ENCODE results near the gene PLAAT5. TPM values are rescaled to one million over a fixed set of nuclear protein-coding genes. Genes with fewer than 3 reads are reported as not detected.

Gene PLAAT5
- total RNA-seq, 1 experiment from 2014 or later = not detected

DNA sequence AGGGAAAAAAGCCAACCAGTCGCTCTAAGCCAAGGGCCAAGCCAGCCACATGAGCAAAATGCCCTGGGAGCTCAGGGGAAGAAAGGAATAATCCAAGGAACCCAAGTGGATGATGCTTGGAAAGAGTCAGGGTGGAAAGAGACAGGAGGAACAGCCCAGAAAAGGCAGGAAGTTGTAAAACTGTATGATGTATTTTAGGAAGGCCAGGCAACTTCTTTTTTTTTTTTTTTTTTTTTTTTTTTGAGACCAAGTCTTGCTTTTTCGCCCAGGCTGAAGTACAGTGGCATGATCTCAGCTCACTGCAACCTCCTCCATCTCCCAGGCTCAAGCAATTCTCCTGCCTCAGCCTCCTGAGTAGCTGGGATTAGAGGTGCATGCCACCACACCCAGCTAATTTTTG lies 16.5 kb upstream of the PLAAT5 start:
- no peaks in the 10 kb centered on the region for H3K9me3 ChIP-seq (ENCODE audit: insufficient read depth, low read depth)
- H3F3A ChIP-seq (ENCODE audit: insufficient read depth, low read depth) = no peaks in the 10 kb centered on the region
- H3K27me3 ChIP-seq (ENCODE audit: insufficient read depth, low read depth) = no peaks in the 10 kb centered on the region
- no peak overlapping the region for H3K4me3 ChIP-seq
- H3K79me2 ChIP-seq (ENCODE audit: low read depth) = no peaks in the 10 kb centered on the region
- no peak for DNase-seq
- ChIA-PET POLR2A (ENCODE audit: unreplicated experiment) (no interaction called here), CTCF (interaction anchor here (0.6 to 1.8 kb wide), 3 partner anchors 29 to 87 kb away, joined by 4 to 24 read pairs (median 7); no protein-coding TSS in a partner anchor)
- no peaks in the 10 kb centered on the region for H3K4me1 ChIP-seq (replicated peaks; ENCODE audit: insufficient read depth)
- no peak overlapping the region for H3K4me2 ChIP-seq
- BruUV-seq (replicated peaks) = no TSS peak
- H3K9me2 ChIP-seq (ENCODE audit: insufficient read depth) = no peaks in the 10 kb centered on the region
- H2AFZ ChIP-seq = no peak overlapping the region
- no peak overlapping the region for H3K27ac ChIP-seq
- TF ChIP-seq CTCF (conservative IDR thresholded peaks at IDR 0.05) = no peak
- no peaks in the 10 kb centered on the region for H3K36me3 ChIP-seq (ENCODE audit: low read depth)
- intact Hi-C loops (cut with micrococcal nuclease; ENCODE audit: unreplicated experiment) = no loop called here
- H4K20me1 ChIP-seq (ENCODE audit: insufficient read depth) = no peaks in the 10 kb centered on the region

DNA sequence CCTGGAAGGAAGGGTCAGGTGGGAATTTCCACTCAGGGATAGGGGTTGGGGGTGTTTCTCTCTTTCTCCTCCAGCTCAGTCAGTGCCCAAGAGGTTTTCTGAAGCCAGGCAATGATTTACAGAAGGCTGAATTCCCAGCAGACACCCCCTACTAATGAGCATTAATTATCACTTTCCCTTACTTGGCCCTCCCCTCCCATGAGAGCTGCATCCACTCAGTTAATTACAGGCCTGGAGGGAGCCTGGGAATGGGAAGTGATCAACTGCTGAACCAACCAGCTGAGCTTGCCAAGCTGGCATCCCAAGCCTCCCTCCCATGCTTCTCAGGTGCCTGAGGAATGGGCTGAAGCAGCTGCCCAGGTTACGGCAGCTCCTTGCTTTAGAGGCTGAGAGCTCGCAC lies 15.9 kb upstream of the PLAAT5 start:
- no peaks in the 10 kb centered on the region for H3K79me2 ChIP-seq (ENCODE audit: low read depth)
- no peaks in the 10 kb centered on the region for H3K4me1 ChIP-seq (replicated peaks; ENCODE audit: insufficient read depth)
- TF ChIP-seq EZH2 (IDR thresholded peaks at IDR 0.05; ENCODE audit: low read depth) (no peak), CTCF (conservative IDR thresholded peaks at IDR 0.05) (no peak)
- H3K27ac ChIP-seq = no peak overlapping the region
- no peaks in the 10 kb centered on the region for H4K20me1 ChIP-seq (ENCODE audit: insufficient read depth)
- H3K9me3 ChIP-seq (ENCODE audit: insufficient read depth, low read depth) = no peaks in the 10 kb centered on the region
- no TSS peak for BruUV-seq (replicated peaks)
- H3K36me3 ChIP-seq (ENCODE audit: low read depth) = no peaks in the 10 kb centered on the region
- CTCF ChIA-PET = interaction anchor here (0.7 to 1.8 kb wide), 3 partner anchors 25 to 66 kb away, joined by 3 to 24 read pairs (median 4); no protein-coding TSS in a partner anchor
- intact Hi-C loops (cut with micrococcal nuclease; ENCODE audit: unreplicated experiment) = no loop called here
- no peaks in the 10 kb centered on the region for H3F3A ChIP-seq (ENCODE audit: insufficient read depth, low read depth)
- H3K9me2 ChIP-seq (ENCODE audit: insufficient read depth) = no peaks in the 10 kb centered on the region
- H3K27me3 ChIP-seq (ENCODE audit: insufficient read depth, low read depth) = no peaks in the 10 kb centered on the region
- POLR2A ChIA-PET (ENCODE audit: unreplicated experiment) = no interaction called here
- H2AFZ ChIP-seq = no peak overlapping the region
- H3K4me3 ChIP-seq = no peak overlapping the region
- H3K4me2 ChIP-seq = no peak overlapping the region
- no peak for DNase-seq

DNA sequence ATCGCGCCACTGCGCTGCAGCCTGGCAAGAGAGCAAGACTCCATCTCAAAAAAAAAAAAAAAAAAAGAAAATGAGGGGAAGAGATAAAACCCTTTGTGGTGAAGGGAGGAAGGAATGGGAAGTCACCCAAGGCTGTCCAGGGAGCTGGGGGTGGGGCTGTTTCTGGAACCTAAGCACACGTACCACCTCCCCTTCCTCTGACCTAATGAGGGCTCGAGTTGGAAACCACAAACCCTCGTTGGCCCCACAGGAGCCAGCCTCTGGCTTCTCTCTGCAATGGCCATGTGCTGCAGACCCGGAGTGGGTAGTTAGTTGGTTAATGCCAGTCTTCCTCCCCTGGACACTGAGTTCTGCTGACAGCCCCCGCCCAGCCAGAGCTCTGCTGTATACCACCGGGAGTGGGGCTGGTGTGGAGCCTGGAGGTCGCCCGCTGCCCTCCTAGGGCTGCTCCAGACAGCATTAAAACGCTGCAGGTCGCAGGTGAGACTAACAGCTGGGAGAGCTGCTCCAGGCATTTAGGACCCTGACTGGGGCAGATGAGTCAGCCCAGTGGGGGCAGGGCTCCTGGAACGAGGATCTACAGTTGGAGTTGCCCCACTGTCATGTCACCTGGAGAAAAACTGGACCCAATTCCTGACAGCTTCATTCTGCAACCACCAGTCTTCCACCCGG lies 15.0 kb upstream of the PLAAT5 start, which contains the start of gene LGALS12:
LGALS12 (plus strand) TSS at position 228 of the 672 bp plus-strand sequence; CDS start at position 603, 375 bp downstream.
- H3K4me2 ChIP-seq = no peak within 1 kb of the TSS
- H3K9me2 ChIP-seq (ENCODE audit: insufficient read depth) = no peaks in the 10 kb centered on the region
- ChIA-PET CTCF (interaction anchor here (0.6 to 1.8 kb wide), 3 partner anchors 27 to 436 kb away, joined by 4 to 7 read pairs (median 4); no protein-coding TSS in a partner anchor), POLR2A (ENCODE audit: unreplicated experiment) (no interaction called here)
- no TSS peak for BruUV-seq (replicated peaks)
- no peaks in the 10 kb centered on the region for H4K20me1 ChIP-seq (ENCODE audit: insufficient read depth)
- intact Hi-C loops (cut with micrococcal nuclease; ENCODE audit: unreplicated experiment) = no loop called here
- H3K4me1 ChIP-seq (replicated peaks; ENCODE audit: insufficient read depth) = no peaks in the 10 kb centered on the region
- TF ChIP-seq EZH2 (IDR thresholded peaks at IDR 0.05; ENCODE audit: low read depth) = no peak
- no peak for TF ChIP-seq CTCF (conservative IDR thresholded peaks at IDR 0.05)
- no peaks in the 10 kb centered on the region for H3K79me2 ChIP-seq (ENCODE audit: low read depth)
- no peaks in the 10 kb centered on the region for H3K36me3 ChIP-seq (ENCODE audit: low read depth)
- H3K4me3 ChIP-seq = no peak within 1 kb of the TSS
- no peaks in the 10 kb centered on the region for H3K9me3 ChIP-seq (ENCODE audit: insufficient read depth, low read depth)
- H3K27me3 ChIP-seq (ENCODE audit: insufficient read depth, low read depth) = no peaks in the 10 kb centered on the region
- no peaks in the 10 kb centered on the region for H3F3A ChIP-seq (ENCODE audit: insufficient read depth, low read depth)
- DNase-seq = no peak
- H3K27ac ChIP-seq = no peak within 1 kb of the TSS
- no peak within 1 kb of the TSS for H2AFZ ChIP-seq

Data from PC-9 (cell line).